GM23248 (cell line): ENCODE results near the gene ARPC4. TPM values are rescaled to one million over a fixed set of nuclear protein-coding genes. Genes with fewer than 3 reads are reported as not detected.
"Not testable (repeated sequence)": the region's sequence is repeated elsewhere in the genome, so short reads cannot be mapped to it uniquely, and the experiment has no call there.

Source experiments
- DNase-seq: peaks from one replicate; pipeline ENCODE4 v3.0.0-alpha.2; 2015
- H2AFZ ChIP-seq: fragments of 200-600 bp; sonication (generic); 2 replicates; pipeline ENCODE4 v1.6.1; 2016; ENCODE audit warnings: antibody characterized with exemption
- H3F3A ChIP-seq: fragments of 200-600 bp; sonication (generic); 2 replicates; pipeline ENCODE4 v1.6.1; 2016; ENCODE audit warnings: mild to moderate bottlenecking, antibody characterized with exemption, mixed run types; ENCODE audit not compliant: insufficient read depth
- H3K27ac ChIP-seq: fragments of 200-600 bp; sonication (generic); 2 replicates; pipeline ENCODE4 v1.5.1; 2016; ENCODE audit warnings: mild to moderate bottlenecking
- H3K27me3 ChIP-seq: fragments of 200-600 bp; sonication (generic); replicated peaks from 2 replicates; pipeline ENCODE4 v1.6.1; 2016; ENCODE audit warnings: mild to moderate bottlenecking; ENCODE audit not compliant: insufficient read depth
- H3K36me3 ChIP-seq: fragments of 200-600 bp; sonication (generic); 2 replicates; pipeline ENCODE4 v1.6.1; 2016; ENCODE audit warnings: low read depth, mild to moderate bottlenecking
- H3K4me1 ChIP-seq: fragments of 200-600 bp; sonication (generic); 2 replicates; pipeline ENCODE4 v1.6.1; 2016; ENCODE audit warnings: mild to moderate bottlenecking; ENCODE audit not compliant: insufficient read depth
- H3K4me2 ChIP-seq: fragments of 200-600 bp; sonication (generic); one replicate; pipeline ENCODE4 v1.6.1; 2016; ENCODE audit warnings: mild to moderate bottlenecking; ENCODE audit not compliant: unreplicated experiment
- H3K4me3 ChIP-seq: fragments of 200-600 bp; sonication (generic); 2 replicates; pipeline ENCODE4 v1.5.1; 2016; ENCODE audit warnings: mild to moderate bottlenecking
- H3K79me2 ChIP-seq: fragments of 200-600 bp; sonication (generic); 2 replicates; pipeline ENCODE4 v1.6.1; 2016; ENCODE audit warnings: mild to moderate bottlenecking; ENCODE audit not compliant: insufficient read depth
- H3K9ac ChIP-seq: fragments of 200-600 bp; sonication (generic); 2 replicates; pipeline ENCODE4 v1.6.1; 2016; ENCODE audit warnings: mild to moderate bottlenecking
- H3K9me2 ChIP-seq: fragments of 200-600 bp; sonication (generic); 2 replicates; pipeline ENCODE4 v1.6.1; 2016; ENCODE audit warnings: mixed run types, mild to moderate bottlenecking, moderate library complexity; ENCODE audit not compliant: insufficient read depth
- H3K9me3 ChIP-seq: fragments of 200-600 bp; sonication (generic); one replicate; pipeline ENCODE4 v1.6.1; 2017; ENCODE audit warnings: low read depth
- H4K20me1 ChIP-seq: fragments of 200-600 bp; sonication (generic); 2 replicates; pipeline ENCODE4 v1.6.0; 2016; ENCODE audit not compliant: insufficient read depth
- EZH2 ChIP-seq: fragments of 200-600 bp; sonication (generic); IDR thresholded peaks from 2 replicates; pipeline ENCODE4 v1.6.1; 2018; ENCODE audit warnings: antibody characterized with exemption, mild to moderate bottlenecking; ENCODE audit not compliant: insufficient read depth, poor library complexity, severe bottlenecking
- EZH2phosphoT487 ChIP-seq: fragments of 200-600 bp; sonication (generic); IDR thresholded peaks from 2 replicates; pipeline ENCODE4 v1.6.1; 2018; ENCODE audit warnings: antibody characterized with exemption, moderate library complexity, mild to moderate bottlenecking, low read depth; ENCODE audit not compliant: insufficient read depth
- WGBS, 2 experiments: methylation state at CpG; one replicate each; pipeline ENCODE4 v1.1.6; 2015 to 2017; ENCODE audit warnings: low lambda C conversion rate in 2 of 2, low coverage in 1 of 2; ENCODE audit errors: missing lambda C conversion rate in 2 of 2; 5-methylcytosine and 5-hydroxymethylcytosine counted together
- in situ Hi-C: fragments of 300-500 bp; cut with MboI; formaldehyde crosslinking; loops from 2 replicates; pipeline ENCODE4 v1.15.0; 2020
- polyA plus RNA-seq: library from polyadenylated mRNA; unstranded; fragments of >200 nt; fragmentation: Nextera tagmentation; extraction: Ambion mirVana; gene quantifications from 2 replicates; pipeline ENCODE4 v1.2.1, GENCODE V29; 2016
- total RNA-seq: library from RNA; depleted of rRNA; stranded (reverse); fragments of >200 nt; shearing (Covaris generic); gene quantifications from 2 replicates; pipeline ENCODE4 v1.2.3, GENCODE V29; 2014

Gene ARPC4
- total and polyA plus RNA-seq, 2 experiments from 2014 or later, result 182 to 315 TPM

- Histone ChIP-seq H3K9me3 (no peaks in the 10 kb centered on the region), H3K36me3 (peaks cover 13% of the 10 kb centered on the region; the same call in 1 of the 2 replicates), H2AFZ (no peak overlapping the region), H3K27ac (no peak overlapping the region), H3K4me3 (no peak overlapping the region), H4K20me1 (no peaks in the 10 kb centered on the region), H3F3A (no peaks in the 10 kb centered on the region; the same call in 1 of the 2 replicates), H3K4me2 (no peak overlapping the region), H3K27me3 (no peaks in the 10 kb centered on the region), H3K9me2 (no peaks in the 10 kb centered on the region), H3K4me1 (no peaks in the 10 kb centered on the region), H3K79me2 (peaks cover 13% of the 10 kb centered on the region), H3K9ac (no peak overlapping the region)
- DNase-seq, result no peak
- 82 to 85% methylated on average over 8 of the region's 8 CpGs for WGBS, 2 experiments
- TF ChIP-seq EZH2phosphoT487 (no peak), EZH2 (no peak)
- in situ Hi-C loops, result no loop called here
These were observed 48.1 kb downstream of the ARPC4 start for GRCh38 chr3:9841015-9841414.

GRCh38 chr3:9843715-9844438, 51.0 kb downstream of the ARPC4 start, which contains the start of gene RPUSD3:
RPUSD3 (minus strand) TSS chr3:9844008; CDS start chr3:9843990, 18 bp downstream.
- no peaks in the 10 kb centered on the region; the same call in 1 of the 2 replicates for H3F3A ChIP-seq
- peak within 1 kb of the TSS; percentile 80 for H3K4me2 ChIP-seq
- in situ Hi-C loops, result no loop called here
- peak within 1 kb of the TSS; percentile 78 for H3K9ac ChIP-seq
- H3K36me3 ChIP-seq, result peaks cover 13% of the 10 kb centered on the region; the same call in 1 of the 2 replicates
- TF ChIP-seq EZH2phosphoT487, result no peak
- no peak for TF ChIP-seq EZH2
- H4K20me1 ChIP-seq, result no peaks in the 10 kb centered on the region
- H3K27ac ChIP-seq, result peak within 1 kb of the TSS; percentile 48
- peaks cover 13% of the 10 kb centered on the region for H3K79me2 ChIP-seq
- H3K4me3 ChIP-seq, result peak within 1 kb of the TSS; percentile 82
- no peaks in the 10 kb centered on the region for H3K9me2 ChIP-seq
- H3K9me3 ChIP-seq, result no peaks in the 10 kb centered on the region
- peak; percentile 96 for DNase-seq
- no peaks in the 10 kb centered on the region for H3K27me3 ChIP-seq
- WGBS, 2 experiments, result 1% methylated on average over 42 of the region's 42 CpGs
- peak within 1 kb of the TSS; percentile 94 for H2AFZ ChIP-seq
- H3K4me1 ChIP-seq, result no peaks in the 10 kb centered on the region

GRCh38 chr3:9846231-9846630, 53.3 kb downstream of the ARPC4 start:
- Histone ChIP-seq H3K27ac (no peak overlapping the region), H3K4me1 (no peaks in the 10 kb centered on the region), H3F3A (no peaks in the 10 kb centered on the region; the same call in 1 of the 2 replicates), H3K9me2 (no peaks in the 10 kb centered on the region), H3K4me2 (no peak overlapping the region), H3K9ac (no peak overlapping the region), H4K20me1 (no peaks in the 10 kb centered on the region), H3K9me3 (no peaks in the 10 kb centered on the region), H3K27me3 (no peaks in the 10 kb centered on the region), H3K79me2 (peaks cover 13% of the 10 kb centered on the region), H3K36me3 (peaks cover 7% of the 10 kb centered on the region; the same call in 1 of the 2 replicates), H3K4me3 (no peak overlapping the region), H2AFZ (no peak overlapping the region)
- TF ChIP-seq EZH2phosphoT487, result no peak
- TF ChIP-seq EZH2, result no peak
- DNase-seq, result no peak
- in situ Hi-C loops, result no loop called here
- WGBS, 2 experiments, result 72 to 75% methylated on average over 6 of the region's 6 CpGs

GRCh38 chr3:9846931-9847488, 54.1 kb downstream of the ARPC4 start:
- Histone ChIP-seq H3K9me3 (no peaks in the 10 kb centered on the region), H2AFZ (no peak overlapping the region), H3K27ac (no peak overlapping the region), H3K9me2 (no peaks in the 10 kb centered on the region), H3K27me3 (no peaks in the 10 kb centered on the region), H3K36me3 (0 out of 2 replicates have a peak, but pooled peaks cover under 1% of the 10 kb centered on the region), H3K4me1 (no peaks in the 10 kb centered on the region), H3K9ac (no peak overlapping the region), H3K4me3 (no peak overlapping the region), H3F3A (no peaks in the 10 kb centered on the region; the same call in 1 of the 2 replicates), H3K4me2 (no peak overlapping the region), H3K79me2 (peaks cover 11% of the 10 kb centered on the region), H4K20me1 (no peaks in the 10 kb centered on the region)
- WGBS, 2 experiments, result 80 to 87% methylated on average over 6 of the region's 6 CpGs
- in situ Hi-C loops, result no loop called here
- no peak for TF ChIP-seq EZH2phosphoT487
- TF ChIP-seq EZH2, result no peak
- DNase-seq, result no peak

- H3F3A ChIP-seq, H3K27ac ChIP-seq, H3K9ac ChIP-seq, DNase-seq, H4K20me1 ChIP-seq, H3K9me2 ChIP-seq, in situ Hi-C loops, H3K9me3 ChIP-seq, H3K4me1 ChIP-seq, H3K27me3 ChIP-seq, H3K79me2 ChIP-seq, H3K4me3 ChIP-seq, H3K4me2 ChIP-seq, H3K36me3 ChIP-seq, H2AFZ ChIP-seq: not testable (repeated sequence)
- WGBS, 2 experiments, result 21 to 22% methylated on average over 9 of the region's 9 CpGs
These were observed 55.0 kb downstream of the ARPC4 start for GRCh38 chr3:9847870-9848269.

GRCh38 chr3:9848860-9849259, 56.0 kb downstream of the ARPC4 start:
- peak; percentile 63 for DNase-seq
- H3K36me3 ChIP-seq, H3K9me3 ChIP-seq, H3K27me3 ChIP-seq, in situ Hi-C loops, H3K79me2 ChIP-seq, H4K20me1 ChIP-seq, H3F3A ChIP-seq, H3K4me3 ChIP-seq, H3K27ac ChIP-seq, H3K9me2 ChIP-seq, H3K4me1 ChIP-seq, H3K4me2 ChIP-seq, H3K9ac ChIP-seq: not testable (repeated sequence)
- WGBS, 2 experiments, result 16 to 19% methylated on average over 4 of the region's 4 CpGs
- H2AFZ ChIP-seq, result peak overlapping the region; percentile 41; the same call in 1 of the 2 replicates
